ENCODE measurements around the gene METRN.
A peak's percentile ranks its signal among the peaks of the same experiment; 100 is the strongest.

The METRN gene

GRCh38 chr16:670485-671352 is 44.2 kb upstream of the METRN start:
- TF ChIP-seq Cebpa-rat (IDR thresholded peaks at IDR 0.05): no peak
- Histone ChIP-seq H3K9ac (peak overlapping the region in 6 of 11 experiments; percentile 15 to 98 (median 95); a peak in 5 of 22 replicates), H3K27ac (no peak overlapping the region), H3K36me3 (peaks cover 49 to 66% (median 52%) of the 10 kb centered on the region in 11 experiments), H4K20me1 (peaks cover 34 to 75% (median 70%) of the 10 kb centered on the region in 11 experiments; a peak in 21 of 22 replicates), H3K27me3 (peaks cover 12 to 22% (median 16%) of the 10 kb centered on the region in 11 experiments), H3K4me2 (no peak overlapping the region), H3K4me3 (no peak overlapping the region), H3K9me3 (replicated peaks in 1 of 11) (no peaks in the 10 kb centered on the region), H3K4me1 (peaks cover 22 to 47% (median 32%) of the 10 kb centered on the region in 10 experiments)

GRCh38 chr16:671353-672131 is 43.4 kb upstream of the METRN start:
- TF ChIP-seq Cebpa-rat (IDR thresholded peaks at IDR 0.05): no peak
- Histone ChIP-seq H3K9ac (peak overlapping the region in 1 of 11 experiments; percentile 29; a peak in 2 of 22 replicates), H3K9me3 (replicated peaks in 1 of 11) (no peaks in the 10 kb centered on the region), H3K36me3 (peaks cover 49 to 59% (median 52%) of the 10 kb centered on the region in 11 experiments), H3K4me3 (no peak overlapping the region), H3K4me2 (no peak overlapping the region), H3K27me3 (peaks cover 12 to 29% (median 17%) of the 10 kb centered on the region in 11 experiments), H3K27ac (no peak overlapping the region), H3K4me1 (peaks cover 22 to 42% (median 31%) of the 10 kb centered on the region in 10 experiments), H4K20me1 (peaks cover 34 to 82% (median 75%) of the 10 kb centered on the region in 11 experiments; a peak in 21 of 22 replicates)

- peaks cover 49 to 59% (median 52%) of the 10 kb centered on the region in 11 experiments for H3K36me3 ChIP-seq
Observed at GRCh38 chr16:672371-672770, 42.5 kb upstream of the METRN start.

GRCh38 chr16:672851-673250 is 42.1 kb upstream of the METRN start:
- Histone ChIP-seq H3K27me3 (peaks cover 12 to 29% (median 17%) of the 10 kb centered on the region in 11 experiments), H4K20me1 (peaks cover 34 to 95% (median 82%) of the 10 kb centered on the region in 11 experiments; a peak in 21 of 22 replicates), H3K27ac (no peak overlapping the region), H3K4me1 (peaks cover 11 to 32% (median 22%) of the 10 kb centered on the region in 10 experiments), H3K4me2 (no peak overlapping the region), H3K9me3 (replicated peaks in 1 of 11) (no peaks in the 10 kb centered on the region), H3K4me3 (no peak overlapping the region), H3K36me3 (peaks cover 49 to 59% (median 52%) of the 10 kb centered on the region in 11 experiments), H3K9ac (no peak overlapping the region)
- no peak for TF ChIP-seq Cebpa-rat (IDR thresholded peaks at IDR 0.05)

More at GRCh38 chr16:672371-672770, 42.5 kb upstream of the METRN start:
- Histone ChIP-seq H3K27ac (no peak overlapping the region), H3K4me3 (no peak overlapping the region), H3K4me1 (peaks cover 14 to 35% (median 26%) of the 10 kb centered on the region in 10 experiments), H4K20me1 (peaks cover 34 to 90% (median 82%) of the 10 kb centered on the region in 11 experiments; a peak in 21 of 22 replicates), H3K27me3 (peaks cover 12 to 29% (median 17%) of the 10 kb centered on the region in 11 experiments), H3K9ac (no peak overlapping the region), H3K4me2 (no peak overlapping the region), H3K9me3 (replicated peaks in 1 of 11) (no peaks in the 10 kb centered on the region)
- TF ChIP-seq Cebpa-rat (IDR thresholded peaks at IDR 0.05): no peak

GRCh38 chr16:673399-673991 is 41.4 kb upstream of the METRN start:
- H3K4me2 ChIP-seq: no peak overlapping the region
- no peaks in the 10 kb centered on the region for H3K9me3 ChIP-seq (replicated peaks in 1 of 11)
- H3K4me3 ChIP-seq: no peak overlapping the region
- TF ChIP-seq Cebpa-rat (IDR thresholded peaks at IDR 0.05): no peak
- no peak overlapping the region for H3K9ac ChIP-seq
- no peak overlapping the region for H3K27ac ChIP-seq
- peaks cover 34 to 99% (median 84%) of the 10 kb centered on the region in 11 experiments; a peak in 21 of 22 replicates for H4K20me1 ChIP-seq
- H3K4me1 ChIP-seq: peaks cover 11 to 32% (median 23%) of the 10 kb centered on the region in 10 experiments
- peaks cover 12 to 29% (median 17%) of the 10 kb centered on the region in 11 experiments for H3K27me3 ChIP-seq
- peaks cover 49 to 59% (median 52%) of the 10 kb centered on the region in 11 experiments for H3K36me3 ChIP-seq

- peak overlapping the region in 2 of 11 experiments; percentile 8 to 17; a peak in 2 of 22 replicates for H3K9ac ChIP-seq
- H4K20me1 ChIP-seq: peaks cover 34 to 97% (median 81%) of the 10 kb centered on the region in 11 experiments; a peak in 21 of 22 replicates
- H3K36me3 ChIP-seq: peaks cover 48 to 55% (median 51%) of the 10 kb centered on the region in 11 experiments
Observed at GRCh38 chr16:674214-674881, 40.6 kb upstream of the METRN start.

GRCh38 chr16:674968-675883 is 39.7 kb upstream of the METRN start, which contains the start of gene RHBDL1:
Gene RHBDL1, plus strand, starts transcription at chr16:675671. Its CDS starts 120 bp downstream, at chr16:675791.
- peaks cover 12 to 29% (median 17%) of the 10 kb centered on the region in 11 experiments for H3K27me3 ChIP-seq
- no peaks in the 10 kb centered on the region for H3K9me3 ChIP-seq (replicated peaks in 1 of 11)
- peak within 1 kb of the TSS in 8 of 11 experiments; percentile 15 to 48 (median 36); a peak in 14 of 22 replicates for H3K4me2 ChIP-seq
- H3K36me3 ChIP-seq: peaks cover 40 to 46% (median 43%) of the 10 kb centered on the region in 11 experiments
- H3K4me1 ChIP-seq: peaks cover 0 to 27% (median 18%) of the 10 kb centered on the region in 10 experiments; a peak in 16 of 20 replicates
- TF ChIP-seq Cebpa-rat (IDR thresholded peaks at IDR 0.05): no peak
- peaks cover 34 to 89% (median 72%) of the 10 kb centered on the region in 11 experiments; a peak in 21 of 22 replicates for H4K20me1 ChIP-seq
- H3K27ac ChIP-seq: no peak within 1 kb of the TSS
- peak within 1 kb of the TSS in 2 of 11 experiments; percentile 8 to 17; a peak in 2 of 22 replicates for H3K9ac ChIP-seq
- H3K4me3 ChIP-seq: no peak within 1 kb of the TSS

More at GRCh38 chr16:674214-674881, 40.6 kb upstream of the METRN start:
- Histone ChIP-seq H3K27ac (no peak overlapping the region), H3K27me3 (peaks cover 12 to 29% (median 17%) of the 10 kb centered on the region in 11 experiments), H3K9me3 (replicated peaks in 1 of 11) (no peaks in the 10 kb centered on the region), H3K4me1 (peaks cover 5 to 34% (median 23%) of the 10 kb centered on the region in 10 experiments; a peak in 19 of 20 replicates), H3K4me2 (peak overlapping the region in 7 of 11 experiments; percentile 21 to 48 (median 38); a peak in 9 of 22 replicates), H3K4me3 (no peak overlapping the region)
- no peak for TF ChIP-seq Cebpa-rat (IDR thresholded peaks at IDR 0.05)
